GM18502 (cell line): Measurements from ENCODE around the gene KIF17.

Experiments
- ATAC-seq: cut with Tn5 transposase; IDR thresholded peaks from one replicate; pipeline ENCODE4 v1.9.1; 2021; ENCODE audit warnings: mild to moderate bottlenecking; ENCODE audit not compliant: unreplicated experiment, poor library complexity

Gene KIF17

GRCh38 chr1:20663969-20664715, 53.7 kb downstream of the KIF17 start:
- ATAC-seq = no peak

- ATAC-seq = no peak
Observed at GRCh38 chr1:20663365-20663764, 54.4 kb downstream of the KIF17 start.

GRCh38 chr1:20662110-20662475, 55.7 kb downstream of the KIF17 start:
- ATAC-seq = no peak

GRCh38 chr1:20661207-20662109, 56.3 kb downstream of the KIF17 start, which contains the start of gene DDOST:
TSS of gene DDOST (minus strand) at chr1:20661369. CDS start at chr1:20661350, 19 bp downstream.
- ATAC-seq = peak; percentile 95

GRCh38 chr1:20660847-20661206, 57.0 kb downstream of the KIF17 start:
- peak; percentile 1 for ATAC-seq

GRCh38 chr1:20660363-20660762, 57.4 kb downstream of the KIF17 start:
- no peak for ATAC-seq

- ATAC-seq = no peak
Observed at GRCh38 chr1:20658166-20658915, 59.5 kb downstream of the KIF17 start.

GRCh38 chr1:20657024-20657423, 60.8 kb downstream of the KIF17 start:
- ATAC-seq = no peak

GRCh38 chr1:20654104-20654690, 63.6 kb downstream of the KIF17 start:
- ATAC-seq = no peak

GRCh38 chr1:20652300-20652699, 65.5 kb downstream of the KIF17 start:
- no peak for ATAC-seq

GRCh38 chr1:20648946-20649345, 68.9 kb downstream of the KIF17 start:
- ATAC-seq = no peak

- ATAC-seq = no peak
Observed at GRCh38 chr1:20648438-20648837, 69.4 kb downstream of the KIF17 start.

- ATAC-seq = no peak
Observed at GRCh38 chr1:20645414-20645813, 72.4 kb downstream of the KIF17 start.

GRCh38 chr1:20644416-20644815, 73.4 kb downstream of the KIF17 start:
- no peak for ATAC-seq

GRCh38 chr1:20643080-20643479, 74.7 kb downstream of the KIF17 start:
- no peak for ATAC-seq

- no peak for ATAC-seq
Observed at GRCh38 chr1:20641975-20642374, 75.8 kb downstream of the KIF17 start.

GRCh38 chr1:20640183-20640597, 77.6 kb downstream of the KIF17 start:
- ATAC-seq = no peak

- ATAC-seq = no peak
Observed at GRCh38 chr1:20636785-20637347, 80.9 kb downstream of the KIF17 start.

GRCh38 chr1:20634594-20635084, 83.2 kb downstream of the KIF17 start:
- no peak for ATAC-seq

- no peak for ATAC-seq
Observed at GRCh38 chr1:20634065-20634593, 83.7 kb downstream of the KIF17 start.
